Stomach (tissue), 9 donors: ENCODE measurements around the gene DNAH14. TPM values are rescaled to one million over a fixed set of nuclear protein-coding genes. Genes with fewer than 3 reads are reported as not detected.

ENCODE experiments used
- DNase-seq, 2 donors: peaks; one replicate each; pipeline versions ENCODE4 v3.0.0 to v3.0.0-alpha.2; 2013 to 2019
- H3K27ac ChIP-seq, 5 donors: fragments of 200-600 bp in 4 of 5; sonication (generic) in 4 of 5; one replicate each; pipeline ENCODE4 v1.5.1; 2013 to 2019; ENCODE audit warnings: mild to moderate bottlenecking in 1 of 5, moderate library complexity in 1 of 5
- H3K27me3 ChIP-seq, 3 donors: fragments of 200-600 bp; sonication (generic); one replicate each; pipeline ENCODE4 v1.5.1; 2017 to 2019; ENCODE audit warnings: mixed run types in 1 of 3
- H3K36me3 ChIP-seq, 4 donors: fragments of 200-600 bp; sonication (generic); 1 replicate in 3 of 4; 2 replicates in 1 of 4; pipeline ENCODE4 v1.5.1; 2016 to 2019
- H3K4me1 ChIP-seq, 4 donors: fragments of 200-600 bp; sonication (generic); one replicate each; pipeline ENCODE4 v1.5.1; 2016 to 2019
- H3K4me3 ChIP-seq, 4 donors: fragments of 200-600 bp; sonication (generic) in 3 of 4; one replicate each; pipeline ENCODE4 v1.5.1; 2016 to 2019; ENCODE audit warnings: mild to moderate bottlenecking in 1 of 4
- H3K9me3 ChIP-seq, 4 donors: fragments of 200-600 bp; sonication (generic); one replicate each; pipeline ENCODE4 v1.5.1; 2016 to 2019
- CTCF ChIP-seq, 7 experiments: fragments of 450-650 bp in 4 of 7; fragments of 200-600 bp in 3 of 7; sonication (generic) in 3 of 7; IDR thresholded peaks; one replicate each; pipeline ENCODE4 v1.5.1; 2016 to 2019; ENCODE audit warnings: antibody characterized with exemption in 7 of 7, control low read depth in 2 of 7, mild to moderate bottlenecking in 1 of 7
- EP300 ChIP-seq: sonication (generic); formaldehyde crosslinking; IDR thresholded peaks from one replicate; pipeline ENCODE4 v1.6.1; 2017; ENCODE audit warnings: antibody characterized with exemption
- POLR2A ChIP-seq, 4 donors: fragments of 450-650 bp; IDR thresholded peaks; one replicate each; pipeline ENCODE4 v1.6.1; 2016; ENCODE audit warnings: antibody characterized with exemption in 4 of 4, control low read depth in 2 of 4, mild to moderate bottlenecking in 1 of 4, moderate library complexity in 1 of 4
- POLR2AphosphoS5 ChIP-seq, 3 donors: sonication (generic); formaldehyde crosslinking; IDR thresholded peaks; one replicate each; pipeline ENCODE4 v1.6.1; 2016; ENCODE audit warnings: antibody characterized with exemption in 3 of 3
- WGBS, 5 donors: extraction: QIAGEN DNeasy Blood & Tissue Kit in 3 of 5; methylation state at CpG; one replicate each; pipeline versions ENCODE4 v1.1.5 to v1.1.7; 2013 to 2018; 5-methylcytosine and 5-hydroxymethylcytosine counted together
- intact Hi-C: fragments of 100-400 bp; cut with DNase I; formaldehyde crosslinking; loops from one replicate; pipeline ENCODE4 v1.15.1; 2023; ENCODE audit warnings: low total_unique reads
- polyA plus RNA-seq, 3 donors: library from polyadenylated mRNA; stranded (reverse); fragments of 200-250 nt; gene quantifications; one replicate each; pipeline ENCODE4 v1.2.3, GENCODE V29; 2013
- total RNA-seq, 5 donors: library from RNA; depleted of rRNA; stranded (reverse); fragments of >200 nt; gene quantifications; one replicate each; pipeline versions ENCODE4 v1.1.0 to v1.2.3, GENCODE V29; 2014 to 2016
- donor health status: healthy with polysubstance abuse.
- donor health status: Bipolar disorder and iron deficiency.
- donor health status: healthy.

DNAH14 gene
- total and polyA plus RNA-seq, 8 donors, result 1.7 to 158 (median 6.2) TPM

GRCh38 chr1:225242611-225243010 lies 313.1 kb downstream of the DNAH14 start:
- TF ChIP-seq CTCF (IDR thresholded peaks at IDR 0.05), result no peak
- TF ChIP-seq POLR2A (IDR thresholded peaks at IDR 0.05), result no peak
- TF ChIP-seq EP300, result no peak
- TF ChIP-seq POLR2AphosphoS5 (IDR thresholded peaks at IDR 0.05), result no peak
- intact Hi-C loops, result no loop called here
- 73 to 85% (median 76%) methylated on average over 3 of the region's 3 CpGs for WGBS, 5 donors

GRCh38 chr1:225250432-225250831 lies 321.0 kb downstream of the DNAH14 start:
- Histone ChIP-seq H3K27ac (no peak overlapping the region), H3K4me3 (no peak overlapping the region), H3K36me3 (no peaks in the 10 kb centered on the region), H3K4me1 (no peaks in the 10 kb centered on the region), H3K27me3 (no peaks in the 10 kb centered on the region), H3K9me3 (no peaks in the 10 kb centered on the region)
- intact Hi-C loops, result no loop called here
- peak in 1 of 2 donors; percentile 16 for DNase-seq
- 64 to 75% (median 71%) methylated on average over 4 of the region's 4 CpGs for WGBS, 5 donors
- TF ChIP-seq EP300 (no peak), CTCF (IDR thresholded peaks at IDR 0.05) (no peak), POLR2A (IDR thresholded peaks at IDR 0.05) (no peak), POLR2AphosphoS5 (IDR thresholded peaks at IDR 0.05) (no peak)

More at GRCh38 chr1:225242611-225243010, 313.1 kb downstream of the DNAH14 start:
- Histone ChIP-seq H3K4me1 (no peaks in the 10 kb centered on the region), H3K27ac (no peak overlapping the region), H3K27me3 (no peaks in the 10 kb centered on the region), H3K4me3 (no peak overlapping the region), H3K36me3 (no peaks in the 10 kb centered on the region), H3K9me3 (peaks cover 0 to 17% (median 10%) of the 10 kb centered on the region in 4 donors)
- no peak for DNase-seq

- Histone ChIP-seq H3K9me3 (no peaks in the 10 kb centered on the region), H3K36me3 (no peaks in the 10 kb centered on the region), H3K27me3 (no peaks in the 10 kb centered on the region), H3K4me3 (no peak overlapping the region), H3K27ac (no peak overlapping the region), H3K4me1 (no peaks in the 10 kb centered on the region)
- no peak for DNase-seq
- 77 to 91% (median 91%) methylated on average over 4 of the region's 4 CpGs for whole genome bisulfite sequencing, 5 donors
- intact Hi-C loops, result no loop called here
- TF ChIP-seq POLR2A (IDR thresholded peaks at IDR 0.05) (no peak), EP300 (no peak), CTCF (IDR thresholded peaks at IDR 0.05) (no peak), POLR2AphosphoS5 (IDR thresholded peaks at IDR 0.05) (no peak)
Measured at GRCh38 chr1:225253173-225253572, 323.7 kb downstream of the DNAH14 start.

- Histone ChIP-seq H3K9me3 (no peaks in the 10 kb centered on the region), H3K27me3 (no peaks in the 10 kb centered on the region), H3K4me1 (no peaks in the 10 kb centered on the region), H3K27ac (no peak overlapping the region), H3K36me3 (no peaks in the 10 kb centered on the region), H3K4me3 (no peak overlapping the region)
- WGBS, 5 donors, result 93 to 97% (median 95%) methylated on average over 3 of the region's 3 CpGs
- no peak for DNase-seq
- TF ChIP-seq POLR2A (IDR thresholded peaks at IDR 0.05), result no peak
- TF ChIP-seq POLR2AphosphoS5 (IDR thresholded peaks at IDR 0.05), result no peak
- no peak for TF ChIP-seq CTCF (IDR thresholded peaks at IDR 0.05)
- intact Hi-C loops, result no loop called here
Measured at GRCh38 chr1:225253784-225254183, 324.3 kb downstream of the DNAH14 start.
